ENCODE results near the gene MNT.
A peak's percentile ranks its signal among the peaks of the same experiment; 100 is the strongest.

MNT gene

DNA sequence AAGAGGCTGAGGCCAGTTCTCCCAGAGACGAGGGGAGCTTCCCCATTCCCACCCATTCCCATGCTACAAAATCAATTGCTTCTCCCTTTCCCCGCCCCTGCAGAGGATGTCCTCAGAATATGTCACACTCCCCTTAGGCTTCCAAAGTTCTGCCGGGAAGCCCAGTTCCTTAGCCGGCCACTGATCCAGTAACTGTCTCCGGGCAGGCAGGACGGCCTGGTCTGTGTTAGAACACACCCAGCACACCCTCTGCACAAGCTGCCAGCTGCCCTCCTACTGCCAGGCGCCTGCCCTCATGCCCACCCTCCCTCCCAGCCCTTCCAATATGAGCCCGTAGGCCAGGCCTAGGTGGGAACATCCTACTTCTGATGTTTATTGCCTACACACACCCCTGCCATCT lies 32.5 kb downstream of the MNT start:
- Histone ChIP-seq H3K36me3 (replicated peaks) (peaks cover 5% of the 10 kb centered on the region), H3K4me3 (ENCODE audit: low read depth, low read length) (no peak overlapping the region), H3K27ac (no peak overlapping the region), H3K27me3 (replicated peaks) (no peaks in the 10 kb centered on the region)
- TF ChIP-seq, protein P1, sequence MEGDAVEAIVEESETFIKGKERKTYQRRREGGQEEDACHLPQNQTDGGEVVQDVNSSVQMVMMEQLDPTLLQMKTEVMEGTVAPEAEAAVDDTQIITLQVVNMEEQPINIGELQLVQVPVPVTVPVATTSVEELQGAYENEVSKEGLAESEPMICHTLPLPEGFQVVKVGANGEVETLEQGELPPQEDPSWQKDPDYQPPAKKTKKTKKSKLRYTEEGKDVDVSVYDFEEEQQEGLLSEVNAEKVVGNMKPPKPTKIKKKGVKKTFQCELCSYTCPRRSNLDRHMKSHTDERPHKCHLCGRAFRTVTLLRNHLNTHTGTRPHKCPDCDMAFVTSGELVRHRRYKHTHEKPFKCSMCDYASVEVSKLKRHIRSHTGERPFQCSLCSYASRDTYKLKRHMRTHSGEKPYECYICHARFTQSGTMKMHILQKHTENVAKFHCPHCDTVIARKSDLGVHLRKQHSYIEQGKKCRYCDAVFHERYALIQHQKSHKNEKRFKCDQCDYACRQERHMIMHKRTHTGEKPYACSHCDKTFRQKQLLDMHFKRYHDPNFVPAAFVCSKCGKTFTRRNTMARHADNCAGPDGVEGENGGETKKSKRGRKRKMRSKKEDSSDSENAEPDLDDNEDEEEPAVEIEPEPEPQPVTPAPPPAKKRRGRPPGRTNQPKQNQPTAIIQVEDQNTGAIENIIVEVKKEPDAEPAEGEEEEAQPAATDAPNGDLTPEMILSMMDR (IDR thresholded peaks at IDR 0.05; ENCODE audit: low read depth, low read length, missing control alignments): no peak
- in situ Hi-C loops (cut with HindIII; ENCODE audit: low pct_ligation_motif_present, low sequenced_read_pairs): no loop called here
- DNase-seq: no peak

DNA sequence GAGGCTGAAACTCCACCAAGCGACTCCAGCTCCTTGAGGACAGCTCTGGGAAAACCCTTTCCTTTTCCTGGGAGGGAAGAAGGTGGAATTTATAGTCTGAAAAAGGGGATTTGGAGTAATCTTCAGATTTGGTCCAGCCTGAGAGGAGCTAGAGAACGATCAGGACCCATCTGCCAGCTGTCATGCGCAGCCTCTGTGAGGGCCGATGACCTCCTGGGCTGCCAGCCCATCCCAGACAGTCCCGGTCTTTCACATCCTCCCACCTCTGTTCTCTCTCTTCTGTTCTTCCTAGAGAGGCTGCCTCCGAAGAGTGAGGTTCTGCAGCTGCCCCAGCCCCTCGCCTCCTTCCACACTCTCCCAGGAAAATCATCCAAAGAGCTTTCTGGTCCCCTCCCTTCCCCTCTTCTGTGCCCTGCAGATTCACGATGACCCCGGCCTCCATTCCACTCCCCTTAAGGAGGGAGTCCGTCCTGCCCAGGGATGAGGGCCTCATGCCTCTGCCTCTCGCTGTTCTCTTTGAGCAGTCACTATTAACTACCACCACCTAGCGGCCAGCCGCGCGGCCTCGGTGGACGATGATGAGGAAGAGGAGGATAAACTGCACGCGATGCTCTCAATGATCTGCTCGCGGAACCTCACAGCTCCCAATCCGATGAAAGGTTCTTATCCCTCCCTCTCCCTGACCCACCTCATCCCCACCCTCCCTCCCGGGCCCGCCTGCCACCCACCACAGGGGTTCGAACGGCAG lies 33.9 kb downstream of the MNT start:
- Histone ChIP-seq H3K27ac (no peak overlapping the region), H3K4me3 (ENCODE audit: low read depth, low read length) (no peak overlapping the region), H3K27me3 (replicated peaks) (no peaks in the 10 kb centered on the region), H3K36me3 (replicated peaks) (peaks cover 2% of the 10 kb centered on the region)
- no peak for DNase-seq
- in situ Hi-C loops (cut with HindIII; ENCODE audit: low pct_ligation_motif_present, low sequenced_read_pairs): no loop called here
- TF ChIP-seq, protein P1 (IDR thresholded peaks at IDR 0.05; ENCODE audit: low read depth, low read length, missing control alignments): peak; percentile 63

DNA sequence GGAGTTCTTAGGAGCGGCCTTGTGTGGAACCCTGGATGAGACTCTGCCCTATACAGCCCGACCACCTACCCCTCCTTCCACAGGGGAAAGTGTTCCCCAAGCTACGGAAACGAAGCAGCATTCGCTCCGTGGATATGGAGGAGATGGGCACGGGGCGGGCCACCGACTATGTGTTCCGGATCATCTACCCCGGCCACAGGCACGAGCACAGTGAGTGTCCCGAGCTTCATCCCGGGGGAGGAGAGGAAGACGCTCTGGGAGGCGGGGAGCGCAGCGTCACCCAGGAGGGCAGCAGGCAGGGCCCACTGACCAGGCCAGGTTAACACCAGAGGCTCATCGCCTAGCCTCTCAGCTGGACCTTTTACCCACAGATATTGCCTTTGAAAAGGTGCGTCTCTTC lies 35.7 kb downstream of the MNT start:
- in situ Hi-C loops (cut with HindIII; ENCODE audit: low pct_ligation_motif_present, low sequenced_read_pairs): no loop called here
- no peak overlapping the region for H3K4me3 ChIP-seq (ENCODE audit: low read depth, low read length)
- no peak for DNase-seq
- H3K36me3 ChIP-seq (replicated peaks): peaks cover 2% of the 10 kb centered on the region
- no peaks in the 10 kb centered on the region for H3K27me3 ChIP-seq (replicated peaks)
- TF ChIP-seq, protein P1 (IDR thresholded peaks at IDR 0.05; ENCODE audit: low read depth, low read length, missing control alignments): no peak
- H3K27ac ChIP-seq: no peak overlapping the region

DNA sequence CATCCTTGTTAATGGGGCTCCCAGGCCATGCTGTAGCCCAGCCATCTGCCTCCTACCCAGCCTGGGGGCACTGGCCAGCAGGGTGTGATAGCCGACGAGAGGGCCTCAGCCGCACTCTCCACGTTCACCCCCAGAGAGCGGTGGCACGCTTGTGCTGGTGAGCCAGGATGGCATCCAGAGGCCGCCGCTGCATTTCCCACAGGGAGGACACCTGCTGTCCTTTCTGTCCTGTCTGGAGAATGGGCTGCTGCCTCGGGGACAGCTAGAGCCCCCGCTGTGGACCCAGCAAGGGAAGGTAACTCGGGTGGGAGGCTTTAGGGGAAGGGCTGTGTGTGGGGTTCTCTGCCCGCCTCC lies 36.1 kb downstream of the MNT start:
- TF ChIP-seq, protein P1 (IDR thresholded peaks at IDR 0.05; ENCODE audit: low read depth, low read length, missing control alignments): no peak
- no peak for DNase-seq
- no peaks in the 10 kb centered on the region for H3K27me3 ChIP-seq (replicated peaks)
- no peak overlapping the region for H3K27ac ChIP-seq
- peaks cover 2% of the 10 kb centered on the region for H3K36me3 ChIP-seq (replicated peaks)
- in situ Hi-C loops (cut with HindIII; ENCODE audit: low pct_ligation_motif_present, low sequenced_read_pairs): no loop called here
- no peak overlapping the region for H3K4me3 ChIP-seq (ENCODE audit: low read depth, low read length)

DNA sequence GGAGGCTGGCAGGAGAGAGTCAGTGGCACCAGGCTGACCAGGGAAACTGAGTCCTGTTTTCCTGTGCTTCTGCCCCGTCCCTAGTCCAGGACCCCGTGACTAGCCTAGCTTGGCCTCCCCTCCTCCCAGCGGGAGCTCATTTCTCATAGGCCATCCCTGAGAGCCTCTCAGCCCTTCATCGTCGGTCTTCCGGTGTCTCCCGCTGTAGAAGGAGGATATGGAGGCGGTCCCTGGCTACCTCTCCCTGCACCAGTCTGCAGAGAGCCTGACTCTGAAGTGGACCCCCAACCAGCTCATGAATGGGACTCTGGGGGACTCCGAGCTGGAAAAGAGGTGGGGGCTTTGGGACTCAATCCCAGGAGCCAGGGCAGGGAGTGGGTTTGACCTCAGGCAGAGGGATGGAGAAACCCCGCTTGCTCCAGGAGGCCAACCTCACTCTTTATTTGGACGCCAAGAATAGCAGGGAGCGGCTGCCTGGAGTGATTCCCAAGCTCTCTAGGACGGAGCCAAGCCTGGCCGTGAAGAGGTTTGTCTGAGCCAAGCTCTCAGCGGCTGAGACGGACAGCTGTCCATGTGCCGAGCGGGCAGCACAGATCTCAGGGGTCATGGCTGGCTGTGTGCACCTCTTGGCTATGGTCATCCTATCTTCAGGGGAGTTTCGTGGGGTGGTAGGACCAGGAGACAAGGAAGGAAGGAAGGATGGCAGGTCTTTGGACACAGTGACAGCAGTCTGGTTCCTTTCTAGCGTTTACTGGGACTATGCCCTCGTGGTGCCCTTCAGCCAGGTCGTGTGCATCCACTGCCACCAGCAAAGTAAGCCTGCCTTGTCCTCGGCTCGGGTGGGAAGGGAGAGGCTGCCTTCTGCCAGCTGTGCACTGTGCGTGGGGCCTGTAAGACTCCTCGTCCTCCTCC lies 36.8 kb downstream of the MNT start:
- no peak for DNase-seq
- TF ChIP-seq, protein P1 (IDR thresholded peaks at IDR 0.05; ENCODE audit: low read depth, low read length, missing control alignments): no peak
- H3K27ac ChIP-seq: no peak overlapping the region

More for the DNA sequence above, 36.8 kb downstream of the MNT start:
- Histone ChIP-seq H3K4me3 (ENCODE audit: low read depth, low read length) (no peak overlapping the region), H3K27me3 (replicated peaks) (no peaks in the 10 kb centered on the region), H3K36me3 (replicated peaks) (peaks cover 2% of the 10 kb centered on the region)
- in situ Hi-C loops (cut with HindIII; ENCODE audit: low pct_ligation_motif_present, low sequenced_read_pairs): no loop called here

Measured in brain microvascular endothelial cell (primary cell).